Measurements from ENCODE around the gene LRMDA.

LRMDA gene

DNA sequence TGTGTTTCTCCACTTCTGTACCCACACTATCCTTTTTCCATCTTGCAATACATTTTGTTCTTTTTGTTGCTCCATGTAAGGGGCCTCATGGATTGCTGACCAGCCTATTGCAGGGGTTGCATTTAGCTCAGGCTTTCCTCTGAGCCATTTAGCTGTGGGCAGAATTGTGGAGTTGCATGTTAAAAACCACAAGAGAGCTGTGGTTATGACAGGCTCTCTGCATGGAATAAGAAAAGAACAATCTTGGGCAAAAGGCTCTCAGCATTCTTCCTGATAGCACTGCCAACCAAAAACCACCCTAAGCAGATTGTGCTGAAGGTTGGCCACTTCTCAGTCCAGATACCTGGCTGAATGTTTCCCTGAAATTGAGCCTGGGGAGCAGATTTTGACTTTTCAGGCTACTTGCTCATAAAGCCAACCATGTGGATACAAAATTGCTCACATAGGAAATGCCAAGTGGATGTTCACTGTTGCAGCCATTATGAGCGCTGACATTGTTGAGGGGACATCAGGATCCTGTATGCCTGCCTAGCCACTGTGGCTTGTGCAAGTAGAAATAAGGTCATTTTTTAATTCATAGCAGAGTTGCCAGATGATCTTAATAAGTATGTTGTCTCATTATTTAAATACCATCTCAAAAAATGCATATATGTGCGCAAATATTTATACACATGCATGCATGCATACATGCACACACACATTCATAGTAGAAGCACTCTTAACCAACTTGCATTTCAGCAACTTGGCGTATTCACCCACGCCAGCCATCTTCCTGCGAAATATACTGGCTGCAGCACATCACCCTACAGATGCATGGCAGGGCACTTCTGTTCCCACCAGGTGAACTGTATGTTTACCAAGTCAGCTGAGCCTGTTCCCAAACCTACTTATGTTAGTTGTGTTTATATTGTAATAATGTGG, 695.4 kb downstream of the LRMDA start:
- TF ChIP-seq, protein P1, sequence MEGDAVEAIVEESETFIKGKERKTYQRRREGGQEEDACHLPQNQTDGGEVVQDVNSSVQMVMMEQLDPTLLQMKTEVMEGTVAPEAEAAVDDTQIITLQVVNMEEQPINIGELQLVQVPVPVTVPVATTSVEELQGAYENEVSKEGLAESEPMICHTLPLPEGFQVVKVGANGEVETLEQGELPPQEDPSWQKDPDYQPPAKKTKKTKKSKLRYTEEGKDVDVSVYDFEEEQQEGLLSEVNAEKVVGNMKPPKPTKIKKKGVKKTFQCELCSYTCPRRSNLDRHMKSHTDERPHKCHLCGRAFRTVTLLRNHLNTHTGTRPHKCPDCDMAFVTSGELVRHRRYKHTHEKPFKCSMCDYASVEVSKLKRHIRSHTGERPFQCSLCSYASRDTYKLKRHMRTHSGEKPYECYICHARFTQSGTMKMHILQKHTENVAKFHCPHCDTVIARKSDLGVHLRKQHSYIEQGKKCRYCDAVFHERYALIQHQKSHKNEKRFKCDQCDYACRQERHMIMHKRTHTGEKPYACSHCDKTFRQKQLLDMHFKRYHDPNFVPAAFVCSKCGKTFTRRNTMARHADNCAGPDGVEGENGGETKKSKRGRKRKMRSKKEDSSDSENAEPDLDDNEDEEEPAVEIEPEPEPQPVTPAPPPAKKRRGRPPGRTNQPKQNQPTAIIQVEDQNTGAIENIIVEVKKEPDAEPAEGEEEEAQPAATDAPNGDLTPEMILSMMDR (IDR thresholded peaks at IDR 0.05; ENCODE audit: control insufficient read depth, extremely low read depth, insufficient read depth): no peak
- H3K4me3 ChIP-seq (ENCODE audit: low read depth, low read length): no peak overlapping the region
- peak; percentile 27 for DNase-seq (ENCODE audit: low read depth)

DNA sequence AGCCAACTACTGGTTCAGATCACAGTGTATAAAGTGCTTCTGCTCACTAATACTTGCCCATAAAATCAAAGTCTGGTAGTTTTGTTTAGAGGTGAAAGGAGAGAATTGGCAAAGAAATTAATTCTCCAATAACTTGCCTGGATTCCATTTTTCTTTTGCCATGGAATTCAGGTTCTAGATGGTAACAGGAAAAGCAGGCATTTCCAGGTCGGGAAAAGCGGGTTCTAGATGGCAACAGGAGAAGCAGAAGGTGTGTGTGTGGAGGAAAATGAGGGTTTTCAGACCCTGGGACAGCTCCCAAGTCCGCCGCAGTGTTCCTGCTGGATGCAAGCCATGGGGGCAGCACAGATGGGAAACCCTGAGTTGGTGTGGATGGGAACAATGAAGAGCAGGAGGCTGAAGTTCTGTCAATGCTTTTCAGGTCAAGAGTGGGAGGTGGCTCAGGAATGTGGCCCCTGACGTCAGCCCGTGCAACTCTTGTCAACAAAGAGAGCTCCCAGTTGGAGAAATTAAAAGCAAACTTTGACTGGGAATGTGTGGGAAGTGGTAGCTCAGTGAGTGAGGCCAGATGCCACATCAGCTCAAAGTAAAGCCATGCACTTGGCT, 696.7 kb downstream of the LRMDA start:
- no peak for DNase-seq (ENCODE audit: low read depth)
- H3K4me3 ChIP-seq (ENCODE audit: low read depth, low read length): no peak overlapping the region
- TF ChIP-seq, protein P1 (IDR thresholded peaks at IDR 0.05; ENCODE audit: control insufficient read depth, extremely low read depth, insufficient read depth): no peak

DNA sequence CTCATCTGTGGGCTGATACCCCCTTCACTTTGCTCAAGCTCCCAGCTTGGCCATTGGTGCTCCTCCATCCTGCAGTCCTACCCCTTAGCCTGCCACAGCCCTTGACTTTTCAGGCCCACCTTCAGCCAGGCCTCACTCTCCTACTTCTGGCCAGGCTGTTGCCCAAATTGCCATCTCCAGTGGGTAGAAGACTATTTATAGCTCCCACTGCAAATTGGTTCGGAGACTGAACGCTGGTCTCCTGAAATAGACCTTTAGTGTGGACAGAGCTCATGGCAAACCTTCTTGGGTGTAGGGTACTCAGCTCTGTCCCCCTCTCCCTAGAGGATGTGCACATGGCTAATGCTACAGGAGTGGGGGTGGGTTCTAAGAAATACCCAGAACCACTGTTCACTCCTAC, 697.8 kb downstream of the LRMDA start:
- DNase-seq (ENCODE audit: low read depth): no peak
- TF ChIP-seq, protein P1 (IDR thresholded peaks at IDR 0.05; ENCODE audit: control insufficient read depth, extremely low read depth, insufficient read depth): no peak
- no peak overlapping the region for H3K4me3 ChIP-seq (ENCODE audit: low read depth, low read length)

DNA sequence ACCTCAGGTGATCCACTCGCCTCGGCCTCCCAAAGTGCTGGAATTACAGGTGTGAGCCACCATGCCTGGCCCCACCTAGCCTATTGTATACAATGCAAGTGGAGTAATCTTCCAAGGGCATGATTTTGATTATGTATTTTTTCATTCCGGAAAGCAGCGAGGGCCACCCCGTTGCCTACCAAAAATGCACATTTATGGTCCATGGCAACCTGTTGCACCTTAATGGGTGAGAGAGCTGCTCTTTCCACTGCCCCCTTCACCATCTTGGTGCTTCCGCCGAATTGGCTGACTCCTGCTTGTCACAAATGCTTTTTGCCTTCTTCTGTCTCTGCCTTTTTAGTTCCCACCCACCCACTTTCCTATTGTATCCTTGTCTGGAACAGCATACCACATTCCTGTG, 699.5 kb downstream of the LRMDA start:
- TF ChIP-seq, protein P1 (IDR thresholded peaks at IDR 0.05; ENCODE audit: control insufficient read depth, extremely low read depth, insufficient read depth): no peak
- no peak for DNase-seq (ENCODE audit: low read depth)
- no peak overlapping the region for H3K4me3 ChIP-seq (ENCODE audit: low read depth, low read length)

DNA sequence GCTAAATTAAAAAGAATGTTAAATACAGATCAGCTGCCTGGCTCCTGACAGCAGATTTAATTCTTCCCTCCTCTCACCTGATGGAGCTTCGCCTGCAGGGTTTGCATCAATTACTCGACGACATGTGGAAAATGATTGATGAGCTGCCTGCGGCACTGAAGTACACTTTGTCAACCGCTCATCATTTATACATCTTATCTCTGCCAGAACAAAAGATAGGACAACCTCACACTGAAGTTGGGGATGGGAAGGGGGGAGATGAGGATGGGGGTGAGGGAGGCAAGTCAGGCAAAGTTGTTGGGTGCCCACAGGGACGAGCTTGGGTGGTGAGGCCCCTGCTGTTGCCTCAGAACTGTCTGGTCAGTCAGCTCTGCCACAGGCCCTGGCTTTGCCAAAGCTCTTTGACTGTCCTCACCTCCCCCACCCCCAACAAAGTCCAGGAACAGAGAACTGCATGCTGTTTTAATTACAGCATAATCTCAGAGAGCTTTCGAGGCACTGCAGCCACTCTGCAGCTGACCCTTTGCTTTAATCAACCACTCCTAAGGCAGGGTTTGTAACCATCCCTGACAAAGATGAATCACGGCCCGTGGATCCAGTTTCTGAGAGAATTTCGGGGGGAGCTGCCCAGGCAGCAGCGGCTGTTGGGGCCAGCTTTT, 702.3 kb downstream of the LRMDA start:
- no peak for DNase-seq (ENCODE audit: low read depth)
- TF ChIP-seq, protein P1 (IDR thresholded peaks at IDR 0.05; ENCODE audit: control insufficient read depth, extremely low read depth, insufficient read depth): no peak

DNA sequence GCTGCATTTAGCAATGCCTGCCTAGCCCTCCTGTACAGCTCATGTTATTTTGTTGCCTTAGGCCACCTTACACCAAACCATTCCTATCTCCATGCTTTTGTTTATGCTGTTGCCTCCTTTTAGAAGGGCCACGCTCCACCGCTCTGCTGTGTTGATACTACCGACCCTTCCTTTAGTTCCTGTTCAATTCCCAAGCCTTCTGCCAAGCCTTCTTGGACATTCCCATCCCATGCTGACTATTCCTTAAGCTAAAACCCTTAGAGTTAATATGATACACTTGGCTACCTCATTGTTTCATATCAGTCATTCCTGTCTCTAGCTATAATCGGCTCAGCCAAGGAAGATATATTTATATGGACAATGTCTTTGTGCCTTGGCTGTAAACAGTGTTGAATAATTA, 705.5 kb downstream of the LRMDA start:
- TF ChIP-seq, protein P1 (IDR thresholded peaks at IDR 0.05; ENCODE audit: control insufficient read depth, extremely low read depth, insufficient read depth): no peak
- no peak for DNase-seq (ENCODE audit: low read depth)
- H3K4me3 ChIP-seq (ENCODE audit: low read depth, low read length): no peak overlapping the region

More for the DNA sequence above, 702.3 kb downstream of the LRMDA start:
- H3K4me3 ChIP-seq (ENCODE audit: low read depth, low read length): no peak overlapping the region

All from LNCaP clone FGC (cell line).